ENCODE data around the gene PHF20.
"Not testable (repeated sequence)": the region's sequence is repeated elsewhere in the genome, so short reads cannot be mapped to it uniquely, and the experiment has no call there.

Gene PHF20

DNA sequence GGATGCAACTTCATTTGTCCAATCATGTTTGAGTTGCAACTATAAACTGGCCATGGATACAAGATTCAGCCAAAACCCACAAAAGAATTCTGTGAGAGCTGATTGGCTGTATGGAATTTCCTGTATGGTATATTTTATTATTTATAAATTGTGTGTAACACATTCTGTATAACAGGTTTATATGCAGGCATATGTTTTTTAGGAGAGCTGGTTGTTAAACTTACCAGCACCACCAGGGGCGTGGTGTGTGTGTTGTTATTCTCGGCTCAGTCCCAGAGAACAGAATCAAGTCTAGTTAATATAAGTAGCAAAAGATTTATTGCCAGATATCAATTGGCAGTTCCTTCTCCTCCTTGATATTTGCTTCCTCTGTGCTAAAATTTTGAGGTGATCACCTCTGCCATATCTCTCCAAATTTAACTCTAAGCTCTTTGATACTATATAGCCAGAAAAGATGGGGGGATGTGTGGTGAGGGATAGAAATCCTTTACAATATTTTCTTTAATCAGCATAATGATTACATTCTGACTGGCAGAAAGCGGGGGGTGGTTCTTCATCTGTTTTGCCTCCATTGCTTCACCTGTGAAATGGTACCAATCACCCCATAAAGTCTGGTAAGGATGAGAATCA is 219.4 kb downstream of the PHF20 start:
- Histone ChIP-seq H2AFZ (ENCODE audit: low read length) (peak overlapping the region; percentile 40), H3K79me1 (ENCODE audit: low read depth, low read length) (no peaks in the 10 kb centered on the region), H3K14ac (ENCODE audit: low read length) (no peak overlapping the region), H2BK120ac (ENCODE audit: low read depth, low read length) (no peak overlapping the region), H3K27ac (replicated peaks; ENCODE audit: low read length) (no peak overlapping the region), H3K27me3 (ENCODE audit: control insufficient read depth in 3 of 3, insufficient read depth in 3 of 3, low read depth in 1 of 3, low read length in 3 of 3) (no peaks in the 10 kb centered on the region), H4K91ac (ENCODE audit: low read depth, low read length, poor library complexity) (no peak overlapping the region), H2AK5ac (ENCODE audit: low read depth, low read length) (no peak overlapping the region), H3K9me3 (replicated peaks in 1 of 2; ENCODE audit: control insufficient read depth in 2 of 2, insufficient read depth in 1 of 2, low read depth in 1 of 2, low read length in 2 of 2) (no peaks in the 10 kb centered on the region), H3K4me1 (ENCODE audit: control insufficient read depth in 2 of 2, insufficient read depth in 1 of 2, low read depth in 1 of 2, low read length in 2 of 2) (peaks cover 0 to 3% of the 10 kb centered on the region in 2 donors), H3K4ac (ENCODE audit: low read length) (no peak overlapping the region), H3K36me3 (replicated peaks in 1 of 2; ENCODE audit: control insufficient read depth in 2 of 2, insufficient read depth in 2 of 2, low read length in 2 of 2) (no peaks in the 10 kb centered on the region), H3K9ac (ENCODE audit: low read depth, low read length, poor library complexity) (no peak overlapping the region), H3K4me2 (ENCODE audit: insufficient read depth, low read length, poor library complexity, severe bottlenecking) (no peak overlapping the region), H2BK5ac (ENCODE audit: low read length) (no peak overlapping the region), H3K18ac (ENCODE audit: low read length) (no peak overlapping the region), H2BK15ac (ENCODE audit: low read length) (no peak overlapping the region), H4K8ac (ENCODE audit: low read depth, low read length) (no peak overlapping the region), H3K4me3 (ENCODE audit: low read length in 2 of 2) (no peak overlapping the region), H3K23ac (ENCODE audit: low read depth, low read length, poor library complexity) (no peak overlapping the region), H2BK12ac (ENCODE audit: low read length) (no peak overlapping the region)
- WGBS, 2 donors (ENCODE audit: extremely low coverage in 2 of 2, insufficient read length in 2 of 2, insufficient replicate concordance in 1 of 2), result no CpG with 5 or more reads among the region's 3 CpGs
- DNase-seq (ENCODE audit: low spot score), result no peak

DNA sequence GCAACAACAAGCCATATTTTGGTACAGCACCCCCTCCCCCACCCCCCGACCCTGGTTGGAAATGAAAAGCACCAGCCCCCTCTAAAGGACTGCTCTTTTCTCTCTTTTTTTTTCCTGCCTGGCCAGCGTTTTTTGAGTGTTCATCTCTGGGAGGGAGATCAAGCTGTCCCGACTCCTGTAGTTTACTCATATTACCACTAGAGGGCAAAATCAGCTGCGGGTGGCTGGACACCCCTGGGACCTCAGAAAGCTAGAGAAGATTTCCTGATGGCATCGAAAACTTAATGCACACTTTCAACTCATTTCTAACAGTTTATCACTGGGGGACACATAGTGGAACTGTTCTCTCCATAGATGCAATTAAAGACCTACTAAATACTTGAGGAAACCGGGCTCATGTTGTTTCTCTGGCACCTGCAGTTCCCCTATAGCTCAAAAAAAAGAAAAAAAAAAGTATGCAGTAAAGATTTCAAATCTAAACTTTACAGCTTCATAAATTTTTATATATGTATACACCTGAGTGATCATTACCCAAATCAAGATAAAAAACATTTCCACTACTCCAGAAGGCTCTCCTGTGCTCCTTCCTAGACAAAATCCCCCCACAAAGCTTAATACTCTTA is 221.0 kb downstream of the PHF20 start:
- no peak overlapping the region for H3K23ac ChIP-seq (ENCODE audit: low read depth, low read length, poor library complexity)
- no peaks in the 10 kb centered on the region for H3K79me1 ChIP-seq (ENCODE audit: low read depth, low read length)
- no peaks in the 10 kb centered on the region for H3K9me3 ChIP-seq (replicated peaks in 1 of 2; ENCODE audit: control insufficient read depth in 2 of 2, insufficient read depth in 1 of 2, low read depth in 1 of 2, low read length in 2 of 2)
- H2AK5ac ChIP-seq (ENCODE audit: low read depth, low read length), result no peak overlapping the region
- H3K27me3 ChIP-seq (ENCODE audit: control insufficient read depth in 3 of 3, insufficient read depth in 3 of 3, low read depth in 1 of 3, low read length in 3 of 3), result no peaks in the 10 kb centered on the region
- peak; percentile 62 for DNase-seq (ENCODE audit: low spot score)
- peak overlapping the region; percentile 36 for H2AFZ ChIP-seq (ENCODE audit: low read length)
- no peak overlapping the region for H3K4me2 ChIP-seq (ENCODE audit: insufficient read depth, low read length, poor library complexity, severe bottlenecking)
- peaks cover 0 to 3% of the 10 kb centered on the region in 2 donors for H3K4me1 ChIP-seq (ENCODE audit: control insufficient read depth in 2 of 2, insufficient read depth in 1 of 2, low read depth in 1 of 2, low read length in 2 of 2)
- H3K27ac ChIP-seq (replicated peaks; ENCODE audit: low read length), result no peak overlapping the region
- no peak overlapping the region for H4K8ac ChIP-seq (ENCODE audit: low read depth, low read length)
- no peak overlapping the region for H3K4me3 ChIP-seq (ENCODE audit: low read length in 2 of 2)
- H3K14ac ChIP-seq (ENCODE audit: low read length), result no peak overlapping the region
- no peak overlapping the region for H3K18ac ChIP-seq (ENCODE audit: low read length)
- WGBS, 2 donors (ENCODE audit: extremely low coverage in 2 of 2, insufficient read length in 2 of 2, insufficient replicate concordance in 1 of 2), result no CpG with 5 or more reads among the region's 6 CpGs
- no peak overlapping the region for H2BK12ac ChIP-seq (ENCODE audit: low read length)
- H4K91ac ChIP-seq (ENCODE audit: low read depth, low read length, poor library complexity), result no peak overlapping the region
- H3K36me3 ChIP-seq (replicated peaks in 1 of 2; ENCODE audit: control insufficient read depth in 2 of 2, insufficient read depth in 2 of 2, low read length in 2 of 2), result no peaks in the 10 kb centered on the region
- H2BK15ac ChIP-seq (ENCODE audit: low read length), result no peak overlapping the region
- H3K4ac ChIP-seq (ENCODE audit: low read length), result no peak overlapping the region
- no peak overlapping the region for H2BK120ac ChIP-seq (ENCODE audit: low read depth, low read length)
- H3K9ac ChIP-seq (ENCODE audit: low read depth, low read length, poor library complexity), result no peak overlapping the region
- no peak overlapping the region for H2BK5ac ChIP-seq (ENCODE audit: low read length)

DNA sequence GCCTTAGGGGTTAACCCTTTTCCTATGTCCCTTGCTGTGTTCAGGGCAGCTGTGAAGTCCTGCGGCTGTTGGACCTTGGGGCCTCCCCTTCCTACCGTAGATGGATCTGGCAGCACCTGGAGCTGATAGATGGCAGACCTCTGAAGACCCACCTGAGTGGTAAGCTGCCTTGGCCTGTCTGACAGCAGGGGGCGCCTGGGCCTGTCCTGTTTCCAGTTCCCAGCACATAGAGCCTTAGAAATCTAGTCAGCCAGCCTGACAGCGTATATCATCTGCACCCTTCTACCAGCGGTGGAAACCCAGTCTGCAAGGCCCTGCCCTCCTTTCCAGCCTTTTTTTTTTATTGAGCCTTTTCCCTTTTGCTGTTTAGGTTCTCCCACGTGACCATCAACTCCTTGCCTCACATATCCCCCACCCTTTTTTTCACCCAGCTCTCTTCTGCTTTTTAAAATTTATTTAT is 223.2 kb downstream of the PHF20 start:
- H2BK15ac ChIP-seq (ENCODE audit: low read length), result no peak overlapping the region

DNA sequence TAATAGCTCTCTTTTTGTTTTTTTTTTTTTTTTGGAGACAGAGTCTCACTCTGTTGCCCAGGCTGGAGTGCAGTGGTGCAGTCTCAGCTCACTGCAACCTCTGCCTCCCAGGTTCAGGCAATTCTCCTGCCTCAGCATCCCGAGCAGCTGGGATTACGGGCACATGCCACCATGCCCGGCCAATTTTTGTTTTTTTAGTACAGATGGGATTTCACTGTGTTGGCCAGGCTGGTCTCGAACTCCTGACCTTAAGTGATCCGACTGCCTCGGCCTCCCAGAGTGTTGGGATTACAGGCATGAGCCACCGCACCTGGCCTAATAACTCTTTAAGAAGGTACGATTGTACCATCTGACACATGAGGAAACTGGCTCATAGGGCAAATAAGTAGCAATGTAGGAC is 224.7 kb downstream of the PHF20 start:
- not testable (repeated sequence) for H3K23ac ChIP-seq (ENCODE audit: low read depth, low read length, poor library complexity); H3K4me3 ChIP-seq (ENCODE audit: low read length in 2 of 2); H3K27ac ChIP-seq (replicated peaks; ENCODE audit: low read length); H3K9me3 ChIP-seq (replicated peaks in 1 of 2; ENCODE audit: control insufficient read depth in 2 of 2, insufficient read depth in 1 of 2, low read depth in 1 of 2, low read length in 2 of 2); H4K91ac ChIP-seq (ENCODE audit: low read depth, low read length, poor library complexity); H2BK120ac ChIP-seq (ENCODE audit: low read depth, low read length); H2AK5ac ChIP-seq (ENCODE audit: low read depth, low read length); DNase-seq (ENCODE audit: low spot score); H2AFZ ChIP-seq (ENCODE audit: low read length); H3K18ac ChIP-seq (ENCODE audit: low read length); H3K79me1 ChIP-seq (ENCODE audit: low read depth, low read length); H2BK12ac ChIP-seq (ENCODE audit: low read length); H3K14ac ChIP-seq (ENCODE audit: low read length); H3K4ac ChIP-seq (ENCODE audit: low read length); H2BK5ac ChIP-seq (ENCODE audit: low read length); H3K4me1 ChIP-seq (ENCODE audit: control insufficient read depth in 2 of 2, insufficient read depth in 1 of 2, low read depth in 1 of 2, low read length in 2 of 2); H3K9ac ChIP-seq (ENCODE audit: low read depth, low read length, poor library complexity); H2BK15ac ChIP-seq (ENCODE audit: low read length); H4K8ac ChIP-seq (ENCODE audit: low read depth, low read length); H3K27me3 ChIP-seq (ENCODE audit: control insufficient read depth in 3 of 3, insufficient read depth in 3 of 3, low read depth in 1 of 3, low read length in 3 of 3); H3K4me2 ChIP-seq (ENCODE audit: insufficient read depth, low read length, poor library complexity, severe bottlenecking); H3K36me3 ChIP-seq (replicated peaks in 1 of 2; ENCODE audit: control insufficient read depth in 2 of 2, insufficient read depth in 2 of 2, low read length in 2 of 2)
- WGBS, 2 donors (ENCODE audit: extremely low coverage in 2 of 2, insufficient read length in 2 of 2, insufficient replicate concordance in 1 of 2), result no CpG with 5 or more reads among the region's 8 CpGs

More for the DNA sequence above, 223.2 kb downstream of the PHF20 start:
- Histone ChIP-seq H2BK5ac (ENCODE audit: low read length) (no peak overlapping the region), H4K8ac (ENCODE audit: low read depth, low read length) (no peak overlapping the region), H2AK5ac (ENCODE audit: low read depth, low read length) (no peak overlapping the region), H4K91ac (ENCODE audit: low read depth, low read length, poor library complexity) (no peak overlapping the region), H3K18ac (ENCODE audit: low read length) (no peak overlapping the region), H3K14ac (ENCODE audit: low read length) (no peak overlapping the region), H2AFZ (ENCODE audit: low read length) (peak overlapping the region; percentile 45), H3K27me3 (ENCODE audit: control insufficient read depth in 3 of 3, insufficient read depth in 3 of 3, low read depth in 1 of 3, low read length in 3 of 3) (no peaks in the 10 kb centered on the region), H3K36me3 (replicated peaks in 1 of 2; ENCODE audit: control insufficient read depth in 2 of 2, insufficient read depth in 2 of 2, low read length in 2 of 2) (no peaks in the 10 kb centered on the region), H2BK120ac (ENCODE audit: low read depth, low read length) (no peak overlapping the region), H3K79me1 (ENCODE audit: low read depth, low read length) (no peaks in the 10 kb centered on the region), H3K9ac (ENCODE audit: low read depth, low read length, poor library complexity) (no peak overlapping the region), H3K23ac (ENCODE audit: low read depth, low read length, poor library complexity) (no peak overlapping the region), H3K9me3 (replicated peaks in 1 of 2; ENCODE audit: control insufficient read depth in 2 of 2, insufficient read depth in 1 of 2, low read depth in 1 of 2, low read length in 2 of 2) (no peaks in the 10 kb centered on the region), H3K27ac (replicated peaks; ENCODE audit: low read length) (no peak overlapping the region), H2BK12ac (ENCODE audit: low read length) (no peak overlapping the region), H3K4me1 (ENCODE audit: control insufficient read depth in 2 of 2, insufficient read depth in 1 of 2, low read depth in 1 of 2, low read length in 2 of 2) (peaks cover 0 to 3% of the 10 kb centered on the region in 2 donors), H3K4me2 (ENCODE audit: insufficient read depth, low read length, poor library complexity, severe bottlenecking) (no peak overlapping the region), H3K4ac (ENCODE audit: low read length) (no peak overlapping the region), H3K4me3 (ENCODE audit: low read length in 2 of 2) (no peak overlapping the region)
- no CpG with 5 or more reads among the region's 6 CpGs for WGBS, 2 donors (ENCODE audit: extremely low coverage in 2 of 2, insufficient read length in 2 of 2, insufficient replicate concordance in 1 of 2)
- peak; percentile 77 for DNase-seq (ENCODE audit: low spot score)

Data from neuronal stem cell (in vitro differentiated cells).